UCSD-AML1 (cell line): ENCODE results near the gene PPP1R12C.
"Not testable (repeated sequence)": the region's sequence is repeated elsewhere in the genome, so short reads cannot be mapped to it uniquely, and the experiment has no call there.

Source experiments
- DNase-seq: peaks from one replicate; lab custom pipeline; 2025; ENCODE audit not compliant: unreplicated experiment; lab: John Stamatoyannopoulos, UW

PPP1R12C gene

GRCh38 chr19:55077106-55077505 is 40.3 kb downstream of the PPP1R12C start:
- no peak for DNase-seq

- DNase-seq = no peak
Observed at GRCh38 chr19:55076321-55076720, 41.1 kb downstream of the PPP1R12C start.

- no peak for DNase-seq
Observed at GRCh38 chr19:55075371-55075998, 42.0 kb downstream of the PPP1R12C start, which contains the start of gene EPS8L1. Gene EPS8L1, plus strand, starts transcription at chr19:55075869. Its CDS starts 576 bp downstream, at chr19:55076445.

- DNase-seq = no peak
Observed at GRCh38 chr19:55071913-55072312, 45.5 kb downstream of the PPP1R12C start.

GRCh38 chr19:55071129-55071502 is 46.3 kb downstream of the PPP1R12C start:
- DNase-seq = no peak

GRCh38 chr19:55070466-55071128 is 46.8 kb downstream of the PPP1R12C start:
- DNase-seq = no peak

- no peak for DNase-seq
Observed at GRCh38 chr19:55069865-55070197, 47.6 kb downstream of the PPP1R12C start.

GRCh38 chr19:55068950-55069864 is 48.2 kb downstream of the PPP1R12C start:
- no peak for DNase-seq

GRCh38 chr19:55067869-55068268 is 49.6 kb downstream of the PPP1R12C start:
- DNase-seq = no peak

GRCh38 chr19:55066107-55066709 is 51.2 kb downstream of the PPP1R12C start:
- DNase-seq = no peak

GRCh38 chr19:55065516-55065915 is 51.9 kb downstream of the PPP1R12C start:
- DNase-seq = not testable (repeated sequence)

GRCh38 chr19:55063492-55063843 is 54.0 kb downstream of the PPP1R12C start:
- no peak for DNase-seq

- peak; percentile 98 for DNase-seq
Observed at GRCh38 chr19:55062735-55063491, 54.5 kb downstream of the PPP1R12C start, which contains the start of gene RDH13. Gene RDH13, minus strand, starts transcription at chr19:55063148. Its CDS starts 116 bp downstream, at chr19:55063032.

GRCh38 chr19:55060287-55060686 is 57.1 kb downstream of the PPP1R12C start:
- not testable (repeated sequence) for DNase-seq

GRCh38 chr19:55058781-55059610 is 58.4 kb downstream of the PPP1R12C start:
- no peak for DNase-seq

GRCh38 chr19:55056827-55057226 is 60.6 kb downstream of the PPP1R12C start:
- DNase-seq = no peak

- no peak for DNase-seq
Observed at GRCh38 chr19:55053735-55054134, 63.7 kb downstream of the PPP1R12C start.

GRCh38 chr19:55050749-55051532 is 66.5 kb downstream of the PPP1R12C start:
- DNase-seq = no peak

- DNase-seq = no peak
Observed at GRCh38 chr19:55048446-55048845, 69.0 kb downstream of the PPP1R12C start.
